ENCODE measurements around the gene CAV3.

GRCh38 chr3:8790529-8790928, 56.9 kb downstream of the CAV3 start:
- TF ChIP-seq RAD21 (CRISPR knock-in tag; conservative IDR thresholded peaks at IDR 0.05 in 1 of 2, IDR thresholded peaks at IDR 0.05 in 1 of 2): no peak
- no peak for TF ChIP-seq TSHZ1 (CRISPR knock-in tag; IDR thresholded peaks at IDR 0.05)
- TF ChIP-seq KLF6 (CRISPR knock-in tag; IDR thresholded peaks at IDR 0.05; ENCODE audit: borderline replicate concordance): no peak
- no peak for TF ChIP-seq ZBTB7A (IDR thresholded peaks at IDR 0.05; ENCODE audit: borderline replicate concordance, control insufficient read depth, low read depth, low read length)
- no peak for TF ChIP-seq ZFP1 (CRISPR knock-in tag; IDR thresholded peaks at IDR 0.05)
- TF ChIP-seq CEBPZ (IDR thresholded peaks at IDR 0.05; ENCODE audit: borderline replicate concordance, low read depth, low read length): no peak
- TF ChIP-seq E2F1 (CRISPR knock-in tag; IDR thresholded peaks at IDR 0.05): no peak
- no peak for TF ChIP-seq ZNF551 (CRISPR knock-in tag; IDR thresholded peaks at IDR 0.05)
- no peak for TF ChIP-seq HDGF (IDR thresholded peaks at IDR 0.05)
- TF ChIP-seq DPF2 (IDR thresholded peaks at IDR 0.05): no peak
- TF ChIP-seq CBX5 (IDR thresholded peaks at IDR 0.05; ENCODE audit: borderline replicate concordance, low read depth): no peak
- no peak for TF ChIP-seq ZNF655 (CRISPR knock-in tag; IDR thresholded peaks at IDR 0.05)
- no peak for TF ChIP-seq CTCF (IDR thresholded peaks at IDR 0.05 in 2 of 3, conservative IDR thresholded peaks at IDR 0.05 in 1 of 3; ENCODE audit: insufficient read depth in 2 of 3, low read depth in 1 of 3, low read length in 3 of 3)
- no peak for TF ChIP-seq POLR2AphosphoS5 (IDR thresholded peaks at IDR 0.05; ENCODE audit: control insufficient read depth, insufficient read depth, low read depth, low read length)
